Stimulated activated CD4-positive, alpha-beta T cell treated with anti-CD3 and anti-CD28 coated beads, Interleukin-2, amount 100 ng/mL, for 4 hours (primary cell): ENCODE results near the gene TPSAB1.

Source experiments
- DNase-seq: peaks from one replicate; pipeline ENCODE4 v3.0.0-alpha.2; 2020; ENCODE audit warnings: low read depth

Gene TPSAB1

DNA sequence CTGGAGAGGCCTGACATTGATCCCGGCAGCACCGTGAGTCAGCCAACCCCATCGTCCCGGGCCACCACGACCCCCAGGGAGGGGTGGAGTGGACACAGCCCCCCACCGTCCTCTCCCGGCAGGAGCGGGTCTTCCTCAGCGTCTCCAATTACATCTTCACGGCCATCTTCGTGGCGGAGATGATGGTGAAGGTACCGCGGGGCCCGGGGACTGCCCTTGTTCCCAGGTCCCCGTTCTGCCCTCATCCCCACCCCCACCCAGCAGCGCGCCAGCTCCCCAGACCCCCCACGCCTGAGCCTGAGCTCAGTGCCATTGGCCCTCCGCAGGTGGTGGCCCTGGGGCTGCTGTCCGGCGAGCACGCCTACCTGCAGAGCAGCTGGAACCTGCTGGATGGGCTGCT lies 30.0 kb upstream of the TPSAB1 start:
- no peak for DNase-seq

DNA sequence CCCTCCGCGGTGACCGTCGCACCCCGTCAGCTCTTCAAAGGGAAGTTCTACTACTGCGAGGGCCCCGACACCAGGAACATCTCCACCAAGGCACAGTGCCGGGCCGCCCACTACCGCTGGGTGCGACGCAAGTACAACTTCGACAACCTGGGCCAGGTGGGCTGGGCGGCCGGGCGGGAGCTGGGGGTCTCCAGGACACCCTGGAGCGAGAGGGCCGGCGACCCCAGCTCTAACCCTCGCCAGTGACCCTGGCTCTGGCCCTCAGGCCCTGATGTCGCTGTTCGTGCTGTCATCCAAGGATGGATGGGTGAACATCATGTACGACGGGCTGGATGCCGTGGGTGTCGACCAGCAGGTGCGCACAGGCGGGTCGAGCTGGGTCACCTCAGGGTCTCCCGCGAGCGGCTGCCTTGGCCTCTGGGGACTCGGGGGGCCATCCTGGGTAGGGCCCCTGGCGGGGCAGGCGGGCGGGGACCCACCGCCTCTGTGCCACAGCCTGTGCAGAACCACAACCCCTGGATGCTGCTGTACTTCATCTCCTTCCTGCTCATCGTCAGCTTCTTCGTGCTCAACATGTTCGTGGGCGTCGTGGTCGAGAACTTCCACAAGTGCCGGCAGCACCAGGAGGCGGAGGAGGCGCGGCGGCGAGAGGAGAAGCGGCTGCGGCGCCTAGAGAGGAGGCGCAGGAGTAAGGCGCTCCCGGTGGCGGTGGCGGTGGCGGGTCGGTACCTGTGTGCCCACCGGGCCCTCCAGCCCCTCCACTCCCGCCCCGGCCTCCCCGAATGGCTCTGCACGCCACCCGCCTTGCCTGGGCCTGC lies 28.8 kb upstream of the TPSAB1 start:
- DNase-seq = no peak

DNA sequence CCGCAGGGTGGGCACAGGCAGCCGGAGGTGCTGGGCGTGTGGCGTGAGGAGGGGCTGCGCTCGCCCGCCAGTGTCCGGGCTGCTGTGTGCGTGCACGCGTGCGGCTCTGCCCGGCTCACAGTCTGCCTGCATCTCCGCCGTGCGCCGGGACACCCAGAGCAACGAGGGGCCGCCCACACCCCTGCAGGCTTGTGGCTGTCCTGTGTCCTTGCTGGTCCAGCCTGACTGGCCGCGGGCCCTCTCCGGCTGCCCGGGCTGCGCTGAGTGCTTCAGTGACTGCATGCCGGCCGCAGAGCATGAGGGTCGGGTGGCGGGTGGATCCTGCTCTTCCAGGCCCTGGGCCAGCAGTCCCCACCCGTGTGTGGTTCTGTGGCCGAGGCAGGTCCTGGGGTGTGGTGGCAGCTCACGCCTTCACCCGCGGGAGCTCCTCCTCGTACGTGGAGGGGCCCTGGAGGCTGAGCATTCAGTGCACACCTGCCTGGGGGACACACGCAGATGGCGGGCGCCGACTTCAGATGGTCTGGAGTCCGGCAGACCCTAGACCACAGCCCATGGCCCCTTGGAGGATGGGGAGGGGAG lies 27.8 kb upstream of the TPSAB1 start:
- no peak for DNase-seq

DNA sequence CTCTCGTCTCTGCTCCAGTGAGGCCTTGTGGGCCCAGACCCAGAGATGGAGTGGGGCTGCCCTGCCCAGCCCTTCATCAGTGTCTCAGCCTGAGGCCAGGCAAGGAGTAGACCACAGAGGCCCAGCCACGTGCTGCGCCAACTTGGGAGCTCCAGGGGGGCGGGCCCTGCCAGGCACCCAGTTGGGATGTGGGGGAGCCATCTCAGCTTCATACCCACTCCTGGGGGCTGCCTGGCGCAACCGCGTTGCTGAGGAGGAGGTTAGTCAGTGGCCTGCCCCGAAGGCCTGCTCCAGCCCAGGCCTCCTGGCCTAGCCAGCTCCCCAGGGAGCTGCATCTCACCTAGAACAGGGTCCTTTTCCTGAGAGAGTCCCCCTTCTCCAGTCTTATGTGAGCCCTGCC lies 27.3 kb upstream of the TPSAB1 start:
- no peak for DNase-seq

DNA sequence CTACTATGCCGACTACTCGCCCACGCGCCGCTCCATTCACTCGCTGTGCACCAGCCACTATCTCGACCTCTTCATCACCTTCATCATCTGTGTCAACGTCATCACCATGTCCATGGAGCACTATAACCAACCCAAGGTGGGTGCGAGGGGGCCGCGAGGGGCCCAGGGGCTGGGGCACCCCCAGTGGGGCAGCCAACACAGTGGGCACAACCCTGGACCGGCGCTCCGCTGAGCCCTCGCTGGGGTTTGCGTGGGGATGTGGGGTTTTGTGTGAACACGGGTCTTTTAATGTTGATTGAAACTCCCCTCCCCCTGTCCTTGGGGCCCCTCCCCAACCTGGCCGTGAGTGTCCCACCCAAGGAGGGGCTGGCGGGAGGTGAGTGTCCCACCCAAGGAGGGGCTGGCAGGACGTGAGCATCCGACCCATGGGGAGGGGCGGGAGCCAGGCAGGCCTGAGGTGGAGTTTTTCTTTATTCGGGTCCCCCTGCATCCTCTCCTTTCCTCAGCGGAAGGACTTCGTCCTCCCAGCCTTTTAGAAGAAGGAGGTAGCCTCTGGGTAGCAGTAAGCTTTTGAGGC lies 26.6 kb upstream of the TPSAB1 start:
- DNase-seq = no peak

DNA sequence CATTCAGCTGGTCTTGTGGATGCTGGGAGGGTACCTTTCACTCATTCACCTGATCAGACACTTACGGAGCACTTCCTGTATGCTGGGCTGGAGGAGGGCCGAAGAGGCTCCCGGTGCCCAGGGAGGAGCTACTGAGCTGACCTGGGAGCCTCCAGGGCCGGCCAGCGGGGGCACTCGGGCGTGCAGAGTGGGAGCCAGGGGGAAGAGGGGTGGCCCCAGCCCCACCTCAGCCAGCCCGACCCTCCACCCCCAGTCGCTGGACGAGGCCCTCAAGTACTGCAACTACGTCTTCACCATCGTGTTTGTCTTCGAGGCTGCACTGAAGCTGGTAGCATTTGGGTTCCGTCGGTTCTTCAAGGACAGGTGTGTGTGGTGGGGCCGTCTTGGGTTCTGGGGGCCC lies 25.8 kb upstream of the TPSAB1 start:
- no peak for DNase-seq

DNA sequence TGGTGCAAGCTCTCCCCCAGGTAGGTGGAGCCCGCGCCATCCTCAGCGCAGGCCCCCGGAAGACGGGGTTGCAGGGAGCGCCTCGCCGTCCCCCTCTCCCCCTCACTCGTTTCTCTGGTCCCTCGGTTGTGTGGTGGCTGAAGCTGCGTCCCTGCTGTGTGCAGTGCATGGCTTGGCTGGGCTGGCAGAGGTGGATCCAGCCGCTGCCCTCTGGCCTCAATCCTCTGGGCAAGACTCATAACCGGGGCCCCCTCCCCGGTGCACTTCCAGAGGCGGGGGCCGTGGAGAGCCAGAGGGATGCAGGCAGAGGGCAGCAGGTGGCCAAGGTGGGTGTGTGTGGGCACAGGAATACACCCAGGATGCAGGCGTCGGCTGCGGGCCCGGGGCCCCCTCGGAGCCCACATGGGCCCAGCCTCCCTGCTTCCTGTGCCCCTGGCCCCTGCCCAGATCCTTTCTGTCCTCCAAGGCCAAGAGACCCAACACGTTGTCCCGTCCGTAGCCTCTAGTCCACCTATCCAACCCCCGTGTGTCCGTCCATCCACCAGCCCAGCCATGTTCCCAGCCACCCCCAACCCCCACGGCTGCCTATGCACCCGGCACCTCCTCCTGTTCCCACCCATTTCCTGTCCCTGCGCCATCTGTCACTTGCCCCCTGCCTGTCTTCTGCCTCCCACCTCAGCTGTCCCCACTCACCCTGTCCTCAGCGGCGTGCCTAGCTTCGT lies 24.8 kb upstream of the TPSAB1 start:
- no peak for DNase-seq

DNA sequence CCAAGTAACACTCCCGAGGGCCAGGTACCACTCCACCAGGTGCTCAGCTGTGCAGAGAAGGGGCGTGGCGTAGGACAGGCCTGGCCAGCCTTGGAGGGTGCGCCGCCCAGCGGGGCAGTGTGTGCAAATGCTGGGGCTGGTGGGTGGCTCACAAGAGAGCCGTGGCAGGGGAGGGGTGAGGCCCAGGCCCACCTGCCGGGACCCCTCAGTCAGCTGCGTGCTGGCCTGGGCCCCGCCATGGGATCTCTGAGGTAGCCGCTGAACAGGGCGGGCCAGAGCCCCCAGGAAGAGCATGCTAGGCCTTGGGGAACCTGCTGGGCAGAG lies 24.2 kb upstream of the TPSAB1 start:
- no peak for DNase-seq

DNA sequence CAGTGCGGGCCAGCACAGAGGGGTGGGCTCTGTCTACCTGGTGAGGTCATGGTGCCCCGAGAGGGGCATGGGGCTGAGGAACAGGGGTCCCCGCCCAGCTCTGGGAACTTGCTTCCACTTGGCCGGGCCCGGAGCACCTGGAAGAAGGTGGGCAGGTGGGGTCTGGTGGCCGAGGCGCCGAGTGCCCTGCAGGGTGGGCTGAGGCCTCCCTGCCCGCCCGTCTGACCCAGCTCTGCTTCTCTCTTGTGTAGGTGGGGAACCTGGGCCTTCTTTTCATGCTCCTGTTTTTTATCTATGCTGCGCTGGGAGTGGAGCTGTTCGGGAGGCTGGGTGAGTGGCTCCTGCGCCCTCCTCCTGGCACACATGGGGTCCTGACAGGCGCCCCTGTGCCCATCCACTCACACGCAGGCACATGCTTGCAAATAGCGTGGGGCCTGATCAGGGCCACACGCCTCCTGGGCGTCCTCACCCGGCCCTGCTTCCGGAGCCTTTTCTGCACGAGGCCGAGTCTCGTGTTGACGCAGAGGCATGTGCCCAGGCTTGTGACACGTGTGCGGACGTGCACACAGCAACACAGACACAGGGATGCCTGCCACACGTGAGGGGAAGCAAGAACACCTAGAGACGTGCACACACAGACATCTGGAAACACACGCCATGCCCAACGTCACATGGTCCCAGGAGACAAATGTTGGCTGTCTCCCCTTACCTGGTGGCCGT lies 23.7 kb upstream of the TPSAB1 start:
- no peak for DNase-seq

DNA sequence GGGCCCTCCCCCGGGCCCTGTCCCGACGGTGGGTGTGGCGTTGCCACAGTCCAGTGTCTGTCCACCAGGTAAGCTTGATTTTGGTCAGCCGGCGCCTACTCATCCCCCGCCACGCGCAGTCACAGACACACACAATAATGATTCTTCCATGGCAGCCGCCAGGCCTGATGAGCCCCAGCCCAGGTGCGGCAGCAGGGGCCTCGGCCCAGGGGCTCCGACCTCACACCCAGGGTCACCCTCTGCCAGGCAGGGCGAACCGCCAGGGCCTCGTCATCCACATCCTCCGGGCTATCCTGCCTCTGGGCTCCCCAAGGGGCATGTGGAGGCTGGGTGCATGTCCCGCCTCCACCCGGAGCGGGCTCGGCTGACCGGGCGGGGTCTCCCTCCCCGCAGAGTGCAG lies 23.0 kb upstream of the TPSAB1 start:
- DNase-seq = no peak

DNA sequence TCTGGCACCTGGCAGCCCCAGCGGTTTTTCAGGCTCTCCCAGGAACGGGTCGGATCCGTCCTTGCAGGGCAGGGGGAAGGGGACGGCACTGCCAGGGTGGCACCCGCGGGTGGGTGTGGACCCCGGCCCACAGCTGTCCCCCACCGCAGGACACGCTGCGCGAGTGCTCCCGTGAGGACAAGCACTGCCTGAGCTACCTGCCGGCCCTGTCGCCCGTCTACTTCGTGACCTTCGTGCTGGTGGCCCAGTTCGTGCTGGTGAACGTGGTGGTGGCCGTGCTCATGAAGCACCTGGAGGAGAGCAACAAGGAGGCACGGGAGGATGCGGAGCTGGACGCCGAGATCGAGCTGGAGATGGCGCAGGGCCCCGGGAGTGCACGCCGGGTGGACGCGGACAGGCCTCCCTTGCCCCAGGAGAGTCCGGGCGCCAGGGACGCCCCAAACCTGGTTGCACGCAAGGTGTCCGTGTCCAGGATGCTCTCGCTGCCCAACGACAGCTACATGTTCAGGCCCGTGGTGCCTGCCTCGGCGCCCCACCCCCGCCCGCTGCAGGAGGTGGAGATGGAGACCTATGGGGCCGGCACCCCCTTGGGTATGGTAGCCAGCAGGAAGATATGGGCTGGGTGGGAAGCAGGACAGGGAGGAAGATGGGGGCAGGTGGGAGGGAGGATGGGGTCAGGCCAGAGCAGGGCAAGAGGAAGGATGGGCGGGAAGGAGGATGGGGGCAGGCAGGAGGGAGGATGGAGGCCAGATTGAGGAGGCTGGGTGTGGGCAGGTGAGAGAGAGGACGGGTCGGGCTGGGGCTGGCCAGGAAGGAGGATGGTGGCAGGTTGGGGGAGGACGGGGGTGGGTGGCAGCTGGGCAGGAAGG lies 22.2 kb upstream of the TPSAB1 start:
- DNase-seq = no peak

DNA sequence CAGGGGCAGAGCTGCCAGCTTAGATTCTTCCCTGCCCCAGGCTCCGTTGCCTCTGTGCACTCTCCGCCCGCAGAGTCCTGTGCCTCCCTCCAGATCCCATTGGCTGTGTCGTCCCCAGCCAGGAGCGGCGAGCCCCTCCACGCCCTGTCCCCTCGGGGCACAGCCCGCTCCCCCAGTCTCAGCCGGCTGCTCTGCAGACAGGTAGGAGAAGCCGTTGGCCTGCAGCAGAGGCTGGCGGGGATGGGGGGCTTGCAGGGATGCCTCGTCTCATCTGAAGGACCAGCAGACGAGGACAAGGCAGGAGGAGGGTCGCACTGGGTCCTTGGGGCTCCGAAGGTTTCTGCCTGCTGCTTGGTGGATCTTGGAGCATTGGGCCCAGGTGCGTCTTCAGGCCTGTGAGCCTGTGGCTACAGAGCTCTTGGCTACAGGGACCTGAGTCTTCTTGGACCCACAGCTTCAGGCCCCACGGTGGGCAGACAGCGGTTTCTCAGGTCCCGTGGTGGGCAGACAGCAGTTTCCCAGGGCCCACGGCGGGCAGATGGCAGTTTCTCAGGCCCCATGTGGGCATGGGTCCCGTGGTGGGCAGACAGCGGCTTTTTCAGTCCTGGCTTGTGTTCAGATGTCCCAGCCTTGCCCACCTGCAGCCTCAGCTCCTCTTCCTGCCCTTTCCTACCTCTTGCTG lies 21.4 kb upstream of the TPSAB1 start:
- no peak for DNase-seq

DNA sequence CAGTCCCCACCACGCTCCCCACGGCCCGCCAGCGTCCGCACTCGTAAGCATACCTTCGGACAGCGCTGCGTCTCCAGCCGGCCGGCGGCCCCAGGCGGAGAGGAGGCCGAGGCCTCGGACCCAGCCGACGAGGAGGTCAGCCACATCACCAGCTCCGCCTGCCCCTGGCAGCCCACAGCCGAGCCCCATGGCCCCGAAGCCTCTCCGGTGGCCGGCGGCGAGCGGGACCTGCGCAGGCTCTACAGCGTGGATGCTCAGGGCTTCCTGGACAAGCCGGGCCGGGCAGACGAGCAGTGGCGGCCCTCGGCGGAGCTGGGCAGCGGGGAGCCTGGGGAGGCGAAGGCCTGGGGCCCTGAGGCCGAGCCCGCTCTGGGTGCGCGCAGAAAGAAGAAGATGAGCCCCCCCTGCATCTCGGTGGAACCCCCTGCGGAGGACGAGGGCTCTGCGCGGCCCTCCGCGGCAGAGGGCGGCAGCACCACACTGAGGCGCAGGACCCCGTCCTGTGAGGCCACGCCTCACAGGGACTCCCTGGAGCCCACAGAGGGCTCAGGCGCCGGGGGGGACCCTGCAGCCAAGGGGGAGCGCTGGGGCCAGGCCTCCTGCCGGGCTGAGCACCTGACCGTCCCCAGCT lies 20.3 kb upstream of the TPSAB1 start:
- DNase-seq = no peak

DNA sequence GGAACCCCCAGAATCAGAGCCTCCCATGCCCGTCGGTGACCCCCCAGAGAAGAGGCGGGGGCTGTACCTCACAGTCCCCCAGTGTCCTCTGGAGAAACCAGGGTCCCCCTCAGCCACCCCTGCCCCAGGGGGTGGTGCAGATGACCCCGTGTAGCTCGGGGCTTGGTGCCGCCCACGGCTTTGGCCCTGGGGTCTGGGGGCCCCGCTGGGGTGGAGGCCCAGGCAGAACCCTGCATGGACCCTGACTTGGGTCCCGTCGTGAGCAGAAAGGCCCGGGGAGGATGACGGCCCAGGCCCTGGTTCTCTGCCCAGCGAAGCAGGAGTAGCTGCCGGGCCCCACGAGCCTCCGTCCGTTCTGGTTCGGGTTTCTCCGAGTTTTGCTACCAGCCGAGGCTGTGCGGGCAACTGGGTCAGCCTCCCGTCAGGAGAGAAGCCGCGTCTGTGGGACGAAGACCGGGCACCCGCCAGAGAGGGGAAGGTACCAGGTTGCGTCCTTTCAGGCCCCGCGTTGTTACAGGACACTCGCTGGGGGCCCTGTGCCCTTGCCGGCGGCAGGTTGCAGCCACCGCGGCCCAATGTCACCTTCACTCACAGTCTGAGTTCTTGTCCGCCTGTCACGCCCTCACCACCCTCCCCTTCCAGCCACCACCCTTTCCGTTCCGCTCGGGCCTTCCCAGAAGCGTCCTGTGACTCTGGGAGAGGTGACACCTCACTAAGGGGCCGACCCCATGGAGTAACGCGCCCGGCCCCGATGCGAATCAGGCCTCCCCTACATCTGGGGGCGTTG lies 19.5 kb upstream of the TPSAB1 start:
- DNase-seq = no peak

DNA sequence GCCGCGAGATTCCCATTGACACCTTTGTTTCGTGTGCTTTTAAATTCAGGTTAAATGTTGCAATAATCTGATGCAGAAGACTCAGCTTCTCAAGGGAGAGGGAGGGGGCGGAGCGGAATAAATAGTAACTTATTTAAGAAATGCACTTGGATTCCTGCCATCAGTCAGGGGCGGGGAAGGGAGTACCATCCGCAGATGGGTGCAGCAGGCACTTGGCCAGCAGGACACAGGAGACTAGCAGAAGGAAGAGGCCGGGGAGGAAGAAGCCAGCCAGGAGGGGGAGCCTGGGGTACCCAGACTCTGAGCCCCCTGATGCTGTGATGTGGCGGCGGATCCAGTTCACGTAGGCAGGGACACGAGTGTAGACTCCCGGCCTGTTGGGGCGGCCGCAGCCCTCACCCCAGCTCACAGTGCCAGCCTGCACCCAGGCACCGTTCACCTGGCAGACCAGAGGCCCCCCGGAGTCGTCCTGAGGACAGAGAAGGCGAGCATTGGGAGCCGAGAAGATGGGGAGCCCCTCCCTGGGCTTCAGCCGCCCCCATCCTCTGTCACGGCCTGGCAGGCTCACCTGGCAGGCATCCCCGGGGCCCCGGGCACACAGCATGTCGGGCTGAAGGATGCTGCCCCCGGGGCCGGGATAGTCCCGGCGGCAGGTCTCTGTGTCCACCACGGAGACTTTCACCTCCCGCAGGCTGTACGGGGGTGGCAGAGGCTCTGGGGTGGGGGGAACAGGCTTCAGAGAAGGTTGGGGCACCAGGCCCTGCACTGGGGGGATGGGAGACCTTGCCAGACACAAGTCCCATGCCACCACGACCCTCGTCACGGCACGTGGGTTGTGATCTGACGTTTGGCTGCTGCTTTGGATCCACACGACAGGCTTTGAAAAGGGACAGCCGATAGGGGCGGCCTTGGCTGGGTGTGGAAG lies 18.6 kb upstream of the TPSAB1 start:
- DNase-seq = no peak

DNA sequence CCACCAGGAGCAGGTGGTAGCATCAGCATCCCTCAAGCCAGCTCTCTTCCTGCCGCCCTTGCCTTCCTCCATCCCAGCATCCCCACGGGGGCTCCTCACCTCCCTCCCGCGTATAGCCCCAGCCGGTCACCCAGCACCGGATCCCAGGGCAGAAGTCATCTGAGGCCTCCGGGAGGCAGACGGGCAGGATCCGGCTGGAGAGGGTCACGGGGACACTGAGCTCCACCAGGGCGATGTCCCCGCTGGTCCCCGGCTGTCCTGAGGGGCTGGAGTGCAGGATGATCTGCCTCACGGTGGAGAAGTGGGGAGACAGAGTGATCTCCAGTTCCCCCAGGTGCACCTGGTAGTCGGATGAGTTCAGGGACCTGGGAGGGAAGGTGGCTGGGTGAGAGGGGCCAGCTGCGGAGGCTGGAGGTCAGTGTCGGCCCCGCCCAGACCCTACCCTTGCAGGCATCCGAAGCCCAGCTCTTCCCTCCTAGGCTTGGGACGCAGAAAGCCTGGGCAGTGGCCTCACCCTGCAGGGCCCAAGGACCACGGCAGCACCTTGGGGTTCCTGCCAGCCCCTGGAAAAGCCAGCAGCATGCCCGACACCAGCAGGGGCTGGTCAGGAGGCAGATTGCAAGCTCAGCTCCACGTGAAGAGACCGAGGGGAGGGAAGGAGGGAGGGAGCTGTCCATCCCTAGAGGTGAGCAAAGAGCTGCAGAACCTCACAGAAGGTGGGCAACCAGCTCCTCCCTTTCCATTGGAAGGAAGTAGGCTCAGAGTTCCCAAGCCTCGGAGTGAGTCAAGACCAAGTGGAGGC lies 17.8 kb upstream of the TPSAB1 start:
- DNase-seq = no peak

DNA sequence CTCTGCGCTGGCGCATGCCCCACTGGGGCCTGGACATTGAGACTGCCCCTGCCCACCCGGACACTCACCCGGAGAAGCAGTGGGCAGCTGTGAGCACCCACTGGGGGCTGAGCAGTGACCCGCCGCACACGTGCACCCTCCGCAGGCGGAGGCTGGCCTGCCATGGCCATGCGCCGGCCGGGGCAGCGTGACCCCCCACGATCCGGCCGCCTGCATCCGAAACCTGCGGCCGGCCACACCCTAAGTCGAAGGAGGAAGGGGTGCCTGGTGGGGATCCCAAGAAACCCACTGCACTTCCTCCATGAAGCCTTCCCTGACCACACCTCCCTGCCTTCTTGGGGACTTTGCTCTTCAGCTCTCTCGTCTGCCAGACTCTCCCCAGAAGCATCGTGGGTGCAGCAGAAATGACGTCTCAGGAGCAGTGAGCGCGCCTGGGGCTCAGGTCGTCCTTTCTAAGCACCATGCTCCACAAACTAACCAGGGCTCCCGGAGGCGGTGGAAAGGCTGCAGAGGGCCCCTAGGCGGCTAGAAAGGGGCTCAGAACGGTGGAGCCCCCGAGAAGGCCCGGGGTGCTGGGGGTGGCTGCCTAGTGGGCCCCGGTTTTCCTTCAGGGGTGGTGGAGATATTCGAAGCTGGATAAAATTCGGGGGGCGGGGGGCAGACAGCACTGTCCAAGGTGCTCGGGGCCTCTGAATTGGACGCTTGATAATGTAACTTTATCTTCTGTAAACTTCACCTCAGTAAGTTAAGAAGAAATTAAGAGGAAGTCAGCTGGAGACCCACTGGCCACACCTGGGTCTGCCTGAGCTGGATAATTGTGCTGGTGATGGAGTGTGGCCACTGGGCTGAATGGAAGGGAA lies 16.9 kb upstream of the TPSAB1 start:
- no peak for DNase-seq
